ENCODE measurements around the gene MGAT4C.

DNA sequence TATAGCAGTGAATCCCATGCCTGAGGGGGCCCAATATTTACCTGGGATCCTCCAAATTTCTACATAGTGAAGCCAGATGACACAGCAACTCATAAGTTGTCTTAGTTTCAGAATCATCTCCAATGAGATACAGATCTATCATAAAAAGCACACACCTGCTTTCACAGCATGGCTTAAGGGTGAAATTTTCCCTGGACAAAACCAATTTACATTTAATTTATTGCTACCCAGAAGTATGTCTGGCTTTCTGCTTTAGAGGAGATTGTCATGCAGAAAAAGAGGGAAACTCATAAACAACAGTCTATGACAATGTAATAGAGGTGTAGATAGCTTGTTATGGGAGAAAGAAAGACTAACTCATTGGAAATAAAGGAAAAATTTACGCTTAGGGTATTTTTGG lies 113.0 kb downstream of the MGAT4C start:
- no peak for TF ChIP-seq SIN3A (IDR thresholded peaks at IDR 0.05; ENCODE audit: borderline replicate concordance, low read depth, low read length)
- TF ChIP-seq EZH2phosphoT487 (IDR thresholded peaks at IDR 0.05; ENCODE audit: borderline replicate concordance, low read depth): no peak
